ENCODE data around the gene KLF9. TPM values are rescaled to one million over a fixed set of nuclear protein-coding genes. Genes with fewer than 3 reads are reported as not detected.
A peak's percentile ranks its signal among the peaks of the same experiment; 100 is the strongest.

Gene KLF9
- total RNA-seq, 1 donor from 2014 or later: 0.25 TPM

- H3K36me3 Mint-ChIP-seq (ENCODE audit: unreplicated experiment): peaks cover 5% of the 10 kb centered on the region
- H3K27me3 Mint-ChIP-seq (ENCODE audit: unreplicated experiment): peaks cover 4% of the 10 kb centered on the region
- DNase-seq: no peak
- TF ChIP-seq CTCF (IDR thresholded peaks at IDR 0.05; ENCODE audit: partially characterized antibody, unreplicated experiment): no peak
- H3K4me1 Mint-ChIP-seq (ENCODE audit: low read depth, unreplicated experiment): no peaks in the 10 kb centered on the region
- H3K4me3 Mint-ChIP-seq (ENCODE audit: unreplicated experiment): no peak overlapping the region
- H3K9me3 Mint-ChIP-seq (ENCODE audit: unreplicated experiment): no peaks in the 10 kb centered on the region
- H3K27ac Mint-ChIP-seq (ENCODE audit: unreplicated experiment): no peak overlapping the region
Measured at GRCh38 chr9:70427161-70427945, 12.9 kb upstream of the KLF9 start.

GRCh38 chr9:70425192-70425591 is 10.7 kb upstream of the KLF9 start:
- no peak for DNase-seq
- H3K4me3 Mint-ChIP-seq (ENCODE audit: unreplicated experiment): no peak overlapping the region
- H3K36me3 Mint-ChIP-seq (ENCODE audit: unreplicated experiment): peaks cover 5% of the 10 kb centered on the region
- H3K4me1 Mint-ChIP-seq (ENCODE audit: low read depth, unreplicated experiment): peaks cover 2% of the 10 kb centered on the region
- no peak for TF ChIP-seq CTCF (IDR thresholded peaks at IDR 0.05; ENCODE audit: partially characterized antibody, unreplicated experiment)
- H3K27ac Mint-ChIP-seq (ENCODE audit: unreplicated experiment): no peak overlapping the region
- peaks cover 9% of the 10 kb centered on the region for H3K27me3 Mint-ChIP-seq (ENCODE audit: unreplicated experiment)
- H3K9me3 Mint-ChIP-seq (ENCODE audit: unreplicated experiment): peaks cover 2% of the 10 kb centered on the region

DNA sequence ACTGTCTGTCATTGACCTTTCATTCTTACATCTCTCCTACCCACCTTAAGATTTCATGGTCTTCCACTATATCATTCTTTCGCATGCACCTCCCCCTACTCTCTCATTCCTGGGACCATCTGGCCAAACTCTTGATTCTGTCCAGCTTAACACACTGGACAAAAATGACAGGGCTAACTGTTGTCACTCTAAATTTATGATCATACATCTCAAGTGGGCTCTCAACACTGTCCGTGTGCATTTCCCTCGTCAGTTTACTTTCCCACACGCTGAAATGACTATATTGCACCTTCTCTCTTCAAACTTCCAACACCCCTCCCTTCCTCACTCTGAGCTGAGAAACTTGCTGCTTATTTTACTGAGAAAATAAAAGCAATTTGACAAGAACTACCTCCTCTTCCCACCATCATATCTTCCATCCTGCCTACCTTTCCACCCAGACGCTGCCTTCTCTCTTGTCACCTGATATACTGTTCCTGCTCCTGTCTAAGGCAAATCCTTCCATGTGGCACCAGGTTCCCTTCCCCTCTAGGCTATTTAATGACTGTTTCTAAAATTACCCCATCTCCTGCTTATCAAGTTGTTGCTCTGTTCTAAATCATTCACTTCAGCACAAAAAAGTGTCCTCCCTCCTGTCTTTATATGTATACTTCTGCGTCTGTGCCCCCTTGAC is 8.1 kb upstream of the KLF9 start:
- no peak for DNase-seq
- Mint-ChIP-seq H3K4me3 (ENCODE audit: unreplicated experiment) (no peak overlapping the region), H3K27ac (ENCODE audit: unreplicated experiment) (no peak overlapping the region), H3K4me1 (ENCODE audit: low read depth, unreplicated experiment) (peaks cover 4% of the 10 kb centered on the region), H3K9me3 (ENCODE audit: unreplicated experiment) (peaks cover 3% of the 10 kb centered on the region), H3K36me3 (ENCODE audit: unreplicated experiment) (peaks cover 5% of the 10 kb centered on the region), H3K27me3 (ENCODE audit: unreplicated experiment) (peaks cover 11% of the 10 kb centered on the region)
- no peak for TF ChIP-seq CTCF (IDR thresholded peaks at IDR 0.05; ENCODE audit: partially characterized antibody, unreplicated experiment)

DNA sequence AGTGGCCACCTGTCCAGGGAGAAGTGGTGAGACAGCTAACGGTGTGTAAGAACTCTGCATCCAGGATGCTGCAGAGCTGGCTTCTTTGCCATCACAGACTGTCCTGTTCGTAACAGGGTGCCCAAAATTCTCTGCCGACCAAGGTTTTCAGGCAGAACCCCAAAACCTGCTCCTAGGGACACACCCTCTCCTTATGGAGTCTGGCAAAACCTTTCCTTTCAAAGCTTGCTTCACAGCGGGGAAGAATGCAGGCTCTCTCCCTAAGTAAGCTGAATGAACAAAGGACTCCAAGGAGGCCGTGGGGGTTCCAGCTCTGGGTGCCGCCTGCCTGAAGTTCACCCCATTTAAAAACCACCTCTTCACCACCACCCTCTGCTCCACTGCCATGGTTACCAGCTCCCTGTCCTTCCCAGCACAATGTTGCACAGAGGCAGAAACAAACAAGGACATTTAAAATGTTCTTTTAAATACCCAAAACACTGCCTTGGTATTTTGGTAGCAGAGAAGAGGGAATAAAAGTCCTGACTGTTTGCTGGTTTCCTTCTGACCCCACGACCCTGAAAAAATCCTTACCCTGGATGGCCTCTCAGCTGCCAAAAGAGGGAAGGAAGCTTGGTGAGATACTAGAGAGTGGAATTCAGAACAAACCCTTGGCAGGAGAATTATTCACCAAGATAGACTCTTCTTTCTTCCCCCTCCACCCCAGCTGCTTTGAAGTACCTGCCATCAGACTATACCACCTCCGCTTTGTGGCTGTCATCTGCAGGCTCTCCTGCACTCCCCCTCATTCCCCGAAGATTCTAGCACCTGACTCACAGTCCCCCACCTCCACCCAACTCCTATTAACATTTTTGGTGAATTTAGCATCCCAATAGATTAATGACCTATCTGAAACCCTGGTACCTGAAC is 7.1 kb upstream of the KLF9 start:
- H3K4me1 Mint-ChIP-seq (ENCODE audit: low read depth, unreplicated experiment): peaks cover 4% of the 10 kb centered on the region
- peaks cover 5% of the 10 kb centered on the region for H3K36me3 Mint-ChIP-seq (ENCODE audit: unreplicated experiment)
- no peak for TF ChIP-seq CTCF (IDR thresholded peaks at IDR 0.05; ENCODE audit: partially characterized antibody, unreplicated experiment)
- peak overlapping the region; percentile 91 for H3K4me3 Mint-ChIP-seq (ENCODE audit: unreplicated experiment)
- peaks cover 3% of the 10 kb centered on the region for H3K9me3 Mint-ChIP-seq (ENCODE audit: unreplicated experiment)
- DNase-seq: no peak
- peaks cover 9% of the 10 kb centered on the region for H3K27me3 Mint-ChIP-seq (ENCODE audit: unreplicated experiment)
- no peak overlapping the region for H3K27ac Mint-ChIP-seq (ENCODE audit: unreplicated experiment)

All from glutamatergic neuron (in vitro differentiated cells).